BLaER1 treated with 17β-estradiol and CSF1 and Interleukin-3, amounts not matched to agents 10 nM and 100 nM (cell line): ENCODE results near the gene PPP5C.

Experiments
- H3K27ac ChIP-seq, 11 experiments: shearing (Covaris generic); formaldehyde crosslinking; 2 replicates each; pipeline ENCODE4 v1.8.1; 2022
- H3K27me3 ChIP-seq, 11 experiments: shearing (Covaris generic); formaldehyde crosslinking; 2 replicates each; pipeline ENCODE4 v1.8.1; 2022
- H3K36me3 ChIP-seq, 11 experiments: shearing (Covaris generic); formaldehyde crosslinking; 2 replicates each; pipeline ENCODE4 v1.8.1; 2022
- H3K4me1 ChIP-seq, 10 experiments: shearing (Covaris generic); formaldehyde crosslinking; 2 replicates each; pipeline ENCODE4 v1.8.1; 2022
- H3K4me2 ChIP-seq, 11 experiments: shearing (Covaris generic); formaldehyde crosslinking; 2 replicates each; pipeline ENCODE4 v1.8.1; 2022
- H3K4me3 ChIP-seq, 10 experiments: shearing (Covaris generic); formaldehyde crosslinking; 2 replicates each; pipeline ENCODE4 v1.8.1; 2022
- H3K9ac ChIP-seq, 11 experiments: shearing (Covaris generic); formaldehyde crosslinking; 2 replicates each; pipeline ENCODE4 v1.8.1; 2022
- H3K9me3 ChIP-seq, 11 experiments: shearing (Covaris generic); formaldehyde crosslinking; replicated peaks in 1 of 11; 2 replicates each; pipeline ENCODE4 v1.8.1; 2022
- H4K20me1 ChIP-seq, 11 experiments: shearing (Covaris generic); formaldehyde crosslinking; 2 replicates each; pipeline ENCODE4 v1.8.1; 2022
- Cebpa-rat ChIP-seq, 11 experiments: shearing (Covaris generic); IDR thresholded peaks; 2 replicates each; pipeline ENCODE4 v1.8.1; 2022

Gene PPP5C, protein sequence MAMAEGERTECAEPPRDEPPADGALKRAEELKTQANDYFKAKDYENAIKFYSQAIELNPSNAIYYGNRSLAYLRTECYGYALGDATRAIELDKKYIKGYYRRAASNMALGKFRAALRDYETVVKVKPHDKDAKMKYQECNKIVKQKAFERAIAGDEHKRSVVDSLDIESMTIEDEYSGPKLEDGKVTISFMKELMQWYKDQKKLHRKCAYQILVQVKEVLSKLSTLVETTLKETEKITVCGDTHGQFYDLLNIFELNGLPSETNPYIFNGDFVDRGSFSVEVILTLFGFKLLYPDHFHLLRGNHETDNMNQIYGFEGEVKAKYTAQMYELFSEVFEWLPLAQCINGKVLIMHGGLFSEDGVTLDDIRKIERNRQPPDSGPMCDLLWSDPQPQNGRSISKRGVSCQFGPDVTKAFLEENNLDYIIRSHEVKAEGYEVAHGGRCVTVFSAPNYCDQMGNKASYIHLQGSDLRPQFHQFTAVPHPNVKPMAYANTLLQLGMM

DNA sequence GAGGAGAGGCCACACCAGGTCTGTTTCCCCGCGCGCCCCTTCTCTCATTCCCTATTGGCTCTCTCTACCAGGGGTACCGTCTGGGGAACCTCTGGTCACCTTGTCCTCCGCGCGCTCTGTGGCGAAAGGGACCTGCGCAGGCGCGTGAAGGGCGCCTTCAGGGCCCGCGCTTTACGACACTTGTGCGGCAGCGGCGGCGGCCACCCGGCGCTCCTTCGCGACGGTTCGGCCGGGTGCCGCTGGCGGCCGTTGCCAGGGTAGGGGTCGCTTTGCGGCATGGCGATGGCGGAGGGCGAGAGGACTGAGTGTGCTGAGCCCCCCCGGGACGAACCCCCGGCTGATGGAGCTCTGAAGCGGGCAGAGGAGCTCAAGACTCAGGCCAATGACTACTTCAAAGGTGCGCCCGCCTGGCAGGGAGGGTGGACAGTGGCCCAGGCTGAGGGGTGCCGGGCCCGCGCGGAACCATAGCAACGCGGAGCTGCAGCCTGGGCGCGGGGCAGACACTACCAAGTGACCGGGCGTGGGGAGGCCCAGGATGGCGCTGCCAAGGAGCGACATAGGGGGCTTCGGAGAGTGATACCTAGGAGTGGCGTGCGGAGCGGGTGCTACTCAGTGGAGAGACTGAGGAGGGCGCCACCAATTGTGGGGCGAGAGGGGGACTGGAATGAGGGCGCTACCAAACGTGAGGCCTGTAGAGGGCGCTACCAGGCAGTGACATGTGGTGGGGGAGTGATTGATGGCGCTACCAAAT is at the start of gene PPP5C:
Gene PPP5C (plus strand): TSS at position 267 of the 751 bp plus-strand sequence. CDS start 10 bp downstream, at position 277.
- peak within 1 kb of the TSS; percentile 56 to 94 (median 88) for H3K27ac ChIP-seq
- peak within 1 kb of the TSS; percentile 82 to 95 (median 91) for H3K9ac ChIP-seq
- H3K27me3 ChIP-seq = no peaks in the 10 kb centered on the region
- H3K9me3 ChIP-seq = no peaks in the 10 kb centered on the region
- no peak for TF ChIP-seq Cebpa-rat (IDR thresholded peaks at IDR 0.05)
- H3K4me1 ChIP-seq = peaks cover 45 to 76% (median 72%) of the 10 kb centered on the region in 10 experiments
- H4K20me1 ChIP-seq = peaks cover 0 to 29% (median 17%) of the 10 kb centered on the region in 11 experiments; a peak in 12 of 22 replicates
- H3K4me3 ChIP-seq = peak within 1 kb of the TSS; percentile 82 to 98 (median 91)
- peaks cover 0 to 17% (median 8%) of the 10 kb centered on the region in 11 experiments; a peak in 13 of 22 replicates for H3K36me3 ChIP-seq
- H3K4me2 ChIP-seq = peak within 1 kb of the TSS; percentile 87 to 98 (median 96)

DNA sequence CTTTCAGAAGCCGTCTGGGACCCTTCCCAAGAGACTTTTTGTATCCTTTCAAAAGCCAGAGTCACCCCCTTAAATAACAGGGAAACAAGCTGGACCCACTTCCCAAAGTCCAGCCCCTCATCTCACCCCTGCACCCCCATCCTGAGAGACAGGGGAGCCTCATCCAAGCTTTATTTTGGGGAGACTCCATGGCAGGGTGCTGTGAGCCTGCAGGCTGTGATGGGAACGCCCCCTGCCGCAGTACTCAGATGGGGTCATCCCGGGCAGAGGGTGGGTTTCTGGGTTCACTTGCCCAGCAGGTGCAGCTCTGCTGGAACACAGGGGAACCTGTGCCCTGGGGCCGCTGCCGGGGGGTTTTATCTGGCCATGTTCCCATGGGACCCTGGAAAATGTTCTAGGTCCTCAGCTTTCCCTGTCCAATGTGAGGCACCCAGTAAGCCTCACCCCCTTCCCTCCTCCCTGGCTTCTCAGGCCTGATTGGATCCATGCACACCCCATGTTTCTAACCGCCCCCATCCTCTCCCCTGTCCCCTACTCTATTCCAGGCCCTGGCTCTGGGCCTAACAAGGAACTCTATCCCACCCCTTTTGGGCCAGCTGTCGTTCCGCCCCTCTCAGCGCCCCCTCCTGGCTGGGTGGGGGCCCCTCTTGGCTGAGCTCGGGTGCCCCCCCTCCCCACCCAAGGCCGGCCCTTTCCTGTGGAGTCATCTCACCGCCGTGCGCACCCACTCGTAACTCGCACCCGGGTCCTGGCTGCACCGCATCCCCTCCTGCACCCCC is 49.0 kb upstream of the PPP5C start:
- TF ChIP-seq Cebpa-rat (IDR thresholded peaks at IDR 0.05) = no peak
- no peak overlapping the region for H3K9ac ChIP-seq

DNA sequence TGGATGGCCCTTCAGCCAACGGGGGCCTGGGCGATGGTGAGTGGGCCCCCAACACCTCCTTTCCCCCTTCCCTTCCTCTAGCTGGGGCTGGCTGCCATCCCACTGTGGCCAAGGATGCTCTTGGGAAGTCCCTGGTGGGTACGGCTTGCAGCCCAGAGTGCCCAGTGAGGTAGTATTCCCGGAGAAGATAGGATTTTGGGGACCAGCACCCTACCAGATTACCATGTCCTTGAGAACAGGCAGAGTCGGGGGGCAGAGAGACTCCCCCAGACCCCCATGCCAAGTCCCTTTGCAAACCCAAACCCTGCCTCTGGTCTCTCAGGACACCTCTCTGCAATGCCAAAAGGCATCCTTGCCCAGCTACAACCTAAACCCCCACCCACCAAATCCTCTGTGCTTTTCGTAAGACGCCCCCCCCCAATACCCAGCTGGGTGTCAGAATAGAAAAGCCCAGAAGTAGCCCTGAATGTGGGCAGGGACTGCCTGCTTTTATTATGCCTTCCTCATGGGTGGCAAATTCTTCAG is 48.3 kb upstream of the PPP5C start:
- TF ChIP-seq Cebpa-rat (IDR thresholded peaks at IDR 0.05) = no peak
- Histone ChIP-seq H3K4me1 (peaks cover 12 to 26% (median 20%) of the 10 kb centered on the region in 10 experiments), H3K27me3 (no peaks in the 10 kb centered on the region), H3K9me3 (0 out of 22 replicates have a peak, but pooled peaks cover 0 to under 1% (median 0%) of the 10 kb centered on the region in 11 experiments), H3K36me3 (no peaks in the 10 kb centered on the region), H3K4me2 (peak overlapping the region; percentile 49 to 75 (median 66)), H3K9ac (peak overlapping the region in 4 of 11 experiments; percentile 6 to 41 (median 24); a peak in 3 of 22 replicates), H3K27ac (no peak overlapping the region), H4K20me1 (peaks cover 0 to 6% (median 0%) of the 10 kb centered on the region in 11 experiments; a peak in 1 of 22 replicates), H3K4me3 (no peak overlapping the region; a peak in 1 of 20 replicates)

More for the DNA sequence above, 49.0 kb upstream of the PPP5C start:
- peaks cover 12 to 26% (median 20%) of the 10 kb centered on the region in 10 experiments for H3K4me1 ChIP-seq
- no peaks in the 10 kb centered on the region for H3K36me3 ChIP-seq
- H3K4me2 ChIP-seq = peak overlapping the region in 9 of 11 experiments; percentile 49 to 75 (median 65); a peak in 16 of 22 replicates
- no peaks in the 10 kb centered on the region for H3K27me3 ChIP-seq
- H4K20me1 ChIP-seq = peaks cover 0 to 6% (median 0%) of the 10 kb centered on the region in 11 experiments; a peak in 1 of 22 replicates
- no peaks in the 10 kb centered on the region for H3K9me3 ChIP-seq
- no peak overlapping the region for H3K27ac ChIP-seq
- no peak overlapping the region for H3K4me3 ChIP-seq

DNA sequence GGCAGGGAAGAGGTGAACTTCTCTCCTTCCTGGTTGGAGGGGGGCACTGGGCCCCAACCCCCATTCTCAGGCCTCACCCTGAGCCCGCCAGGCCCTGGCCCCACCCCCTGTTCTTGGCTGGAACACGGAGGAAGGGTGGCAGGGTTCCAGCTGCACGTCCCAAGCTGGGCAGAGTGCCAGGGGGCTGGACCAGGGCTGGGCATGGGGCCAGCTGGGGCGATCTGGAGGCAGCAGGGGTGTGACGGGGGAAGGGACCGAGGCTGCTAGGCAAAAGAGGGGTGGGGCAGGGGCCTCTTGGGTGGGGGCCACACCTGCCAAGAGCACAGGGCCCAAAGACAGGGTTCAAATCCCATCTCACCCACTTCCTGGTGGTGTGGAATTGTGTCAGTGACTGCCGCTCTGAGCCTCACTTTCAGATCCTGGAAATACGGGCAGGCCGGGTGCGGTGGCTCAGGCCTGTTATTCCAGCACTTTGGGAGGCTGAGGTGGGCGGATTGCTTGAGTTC is 47.8 kb upstream of the PPP5C start:
- no peaks in the 10 kb centered on the region for H3K36me3 ChIP-seq
- no peaks in the 10 kb centered on the region for H3K27me3 ChIP-seq
- peak overlapping the region; percentile 49 to 75 (median 66) for H3K4me2 ChIP-seq
- H3K9ac ChIP-seq = peak overlapping the region in 4 of 11 experiments; percentile 6 to 41 (median 24); a peak in 3 of 22 replicates
- H3K9me3 ChIP-seq = peaks cover 0 to 5% (median 0%) of the 10 kb centered on the region in 11 experiments; a peak in 2 of 22 replicates
- no peak overlapping the region; a peak in 1 of 22 replicates for H3K27ac ChIP-seq
- H3K4me3 ChIP-seq = no peak overlapping the region; a peak in 1 of 20 replicates
- H4K20me1 ChIP-seq = peaks cover 0 to 6% (median 0%) of the 10 kb centered on the region in 11 experiments; a peak in 1 of 22 replicates
- TF ChIP-seq Cebpa-rat (IDR thresholded peaks at IDR 0.05) = no peak
- H3K4me1 ChIP-seq = peaks cover 12 to 26% (median 20%) of the 10 kb centered on the region in 10 experiments

DNA sequence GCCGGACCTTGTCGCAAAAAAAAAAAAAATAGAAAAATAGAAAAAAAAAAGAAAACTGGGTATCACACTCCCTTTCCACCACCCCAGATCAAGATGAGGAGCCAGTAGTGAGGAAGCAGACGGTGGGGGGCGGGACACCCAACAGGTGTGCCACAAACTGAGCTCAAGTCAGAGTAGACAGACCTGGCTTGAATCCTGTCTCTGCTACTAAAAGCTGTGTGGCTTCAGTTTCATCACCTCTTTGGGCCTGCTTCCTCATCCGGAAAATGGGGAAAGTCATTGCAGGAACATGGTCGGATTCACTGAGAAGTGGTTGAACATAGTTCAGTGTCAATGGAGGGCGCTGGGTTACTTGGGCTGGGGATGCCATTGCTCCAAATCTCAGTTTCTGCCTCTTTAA is 47.2 kb upstream of the PPP5C start:
- H3K4me2 ChIP-seq = peak overlapping the region in 3 of 11 experiments; percentile 66 to 75 (median 75); a peak in 5 of 22 replicates

DNA sequence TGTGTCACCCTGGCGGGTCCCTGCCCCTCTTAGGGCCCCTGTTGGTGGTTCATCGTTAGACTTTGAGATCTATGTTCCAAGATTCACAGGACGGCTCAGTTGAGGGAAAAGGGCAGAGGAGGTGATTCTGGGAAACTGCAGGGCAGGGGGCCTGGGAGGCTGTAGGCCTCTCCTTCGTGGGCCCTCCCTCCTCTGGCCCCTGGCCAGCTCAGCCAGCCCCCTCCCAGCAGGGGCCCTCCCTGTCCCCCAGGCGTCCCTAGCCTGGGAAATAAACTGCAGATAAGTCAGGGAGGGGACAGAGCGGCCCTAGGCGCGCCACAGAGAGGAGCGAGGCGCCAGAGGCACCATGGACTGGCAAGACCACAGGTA is 43.6 kb upstream of the PPP5C start:
- no peak overlapping the region for H3K4me2 ChIP-seq
- peaks cover 14 to 34% (median 26%) of the 10 kb centered on the region in 11 experiments for H3K9me3 ChIP-seq
- peaks cover 0 to 6% (median 0%) of the 10 kb centered on the region in 11 experiments; a peak in 1 of 22 replicates for H4K20me1 ChIP-seq
- no peak overlapping the region for H3K9ac ChIP-seq
- H3K4me1 ChIP-seq = peaks cover 11 to 21% (median 18%) of the 10 kb centered on the region in 10 experiments
- no peak for TF ChIP-seq Cebpa-rat (IDR thresholded peaks at IDR 0.05)
- H3K4me3 ChIP-seq = no peak overlapping the region
- H3K36me3 ChIP-seq = no peaks in the 10 kb centered on the region
- H3K27ac ChIP-seq = no peak overlapping the region
- H3K27me3 ChIP-seq = no peaks in the 10 kb centered on the region

More for the DNA sequence above, 47.2 kb upstream of the PPP5C start:
- peaks cover 12 to 26% (median 20%) of the 10 kb centered on the region in 10 experiments for H3K4me1 ChIP-seq
- peaks cover 0 to 6% (median 0%) of the 10 kb centered on the region in 11 experiments; a peak in 1 of 22 replicates for H4K20me1 ChIP-seq
- TF ChIP-seq Cebpa-rat (IDR thresholded peaks at IDR 0.05) = no peak
- no peaks in the 10 kb centered on the region for H3K36me3 ChIP-seq
- H3K27me3 ChIP-seq = no peaks in the 10 kb centered on the region
- no peak overlapping the region for H3K4me3 ChIP-seq
- no peak overlapping the region for H3K9ac ChIP-seq
- H3K27ac ChIP-seq = no peak overlapping the region
- H3K9me3 ChIP-seq = peaks cover 0 to 11% (median under 1%) of the 10 kb centered on the region in 11 experiments; a peak in 4 of 22 replicates

DNA sequence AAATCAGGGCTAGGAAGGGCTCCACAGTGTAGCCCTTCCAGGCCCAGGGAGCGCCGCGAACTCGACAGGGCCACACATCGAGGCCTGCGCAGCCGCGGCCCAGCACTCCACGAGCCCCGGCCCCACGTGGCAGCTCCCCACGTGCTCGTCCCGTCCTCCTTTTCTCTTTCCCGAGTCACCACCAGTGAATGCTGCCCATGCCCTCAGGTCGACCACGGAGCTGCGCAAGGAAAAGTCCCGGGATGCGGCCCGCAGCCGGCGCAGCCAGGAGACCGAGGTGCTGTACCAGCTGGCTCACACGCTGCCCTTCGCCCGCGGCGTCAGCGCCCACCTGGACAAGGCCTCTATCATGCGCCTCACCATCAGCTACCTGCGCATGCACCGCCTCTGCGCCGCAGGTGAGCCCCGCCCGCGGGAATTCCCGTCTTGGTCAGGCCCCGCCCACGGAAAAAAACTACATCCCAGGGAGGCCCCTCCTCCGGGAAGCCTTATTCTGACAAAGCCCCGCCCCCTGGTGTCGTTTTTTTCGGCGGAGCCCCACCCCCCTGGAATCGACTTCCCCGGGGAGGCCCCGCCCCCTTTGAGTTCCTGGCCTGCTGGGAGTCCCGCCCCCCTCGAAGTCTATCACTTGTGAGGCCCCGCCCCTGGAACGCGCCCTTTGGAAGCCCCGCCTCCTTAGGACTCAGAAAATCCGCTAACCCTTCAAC is 43.0 kb upstream of the PPP5C start:
- peaks cover 5 to 16% (median 13%) of the 10 kb centered on the region in 10 experiments for H3K4me1 ChIP-seq
- H3K9ac ChIP-seq = no peak overlapping the region
- TF ChIP-seq Cebpa-rat (IDR thresholded peaks at IDR 0.05) = no peak
- peaks cover 14 to 34% (median 26%) of the 10 kb centered on the region in 11 experiments for H3K9me3 ChIP-seq
- peaks cover 0 to 6% (median 0%) of the 10 kb centered on the region in 11 experiments; a peak in 1 of 22 replicates for H4K20me1 ChIP-seq
- H3K27ac ChIP-seq = no peak overlapping the region
- H3K36me3 ChIP-seq = no peaks in the 10 kb centered on the region
- H3K27me3 ChIP-seq = no peaks in the 10 kb centered on the region
- no peak overlapping the region for H3K4me3 ChIP-seq
- H3K4me2 ChIP-seq = no peak overlapping the region
